ENCODE data around the gene ATIC.

The ATIC gene

DNA sequence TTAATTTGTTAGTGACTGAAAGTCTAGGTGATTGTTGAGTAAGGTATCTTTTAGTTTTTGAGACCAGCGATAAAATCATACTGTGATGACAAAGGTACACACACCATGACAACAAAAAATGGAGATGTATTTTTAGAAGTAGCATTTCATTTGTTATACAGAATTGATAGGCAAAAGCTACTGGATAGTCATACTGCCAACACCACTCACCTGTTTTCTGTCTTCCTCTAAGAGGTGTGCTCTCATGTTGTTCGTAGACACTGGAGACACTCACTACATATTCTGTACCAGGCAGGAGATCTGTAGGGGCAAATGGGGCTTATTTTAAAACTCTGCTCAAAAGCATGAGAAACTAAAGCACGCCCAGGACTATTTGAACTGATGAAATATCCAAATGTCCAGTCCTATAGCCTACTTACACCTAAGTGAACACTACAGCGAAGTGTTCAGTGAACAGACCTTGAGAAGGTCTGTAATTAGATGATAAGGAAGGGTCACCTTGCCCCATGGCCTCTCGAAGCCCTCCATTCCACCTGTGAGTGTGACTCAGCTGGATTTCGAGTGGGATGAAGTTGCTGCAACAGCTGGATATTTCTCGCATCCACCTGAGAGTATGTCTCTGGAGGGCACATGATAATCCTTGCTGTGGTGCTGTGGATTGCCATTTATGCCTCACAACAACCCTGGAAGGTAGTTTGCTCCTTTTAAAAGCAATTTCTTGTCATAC lies 76.3 kb downstream of the ATIC start:
- Histone ChIP-seq H3K9me3 (ENCODE audit: severe bottlenecking) (no peaks in the 10 kb centered on the region), H3K27me3 (ENCODE audit: insufficient read depth, low read depth, severe bottlenecking) (no peaks in the 10 kb centered on the region), H3K36me3 (no peaks in the 10 kb centered on the region), H3K4me3 (ENCODE audit: low read depth, low read length) (no peak overlapping the region), H3K27ac (no peak overlapping the region)
- TF ChIP-seq, protein P1, sequence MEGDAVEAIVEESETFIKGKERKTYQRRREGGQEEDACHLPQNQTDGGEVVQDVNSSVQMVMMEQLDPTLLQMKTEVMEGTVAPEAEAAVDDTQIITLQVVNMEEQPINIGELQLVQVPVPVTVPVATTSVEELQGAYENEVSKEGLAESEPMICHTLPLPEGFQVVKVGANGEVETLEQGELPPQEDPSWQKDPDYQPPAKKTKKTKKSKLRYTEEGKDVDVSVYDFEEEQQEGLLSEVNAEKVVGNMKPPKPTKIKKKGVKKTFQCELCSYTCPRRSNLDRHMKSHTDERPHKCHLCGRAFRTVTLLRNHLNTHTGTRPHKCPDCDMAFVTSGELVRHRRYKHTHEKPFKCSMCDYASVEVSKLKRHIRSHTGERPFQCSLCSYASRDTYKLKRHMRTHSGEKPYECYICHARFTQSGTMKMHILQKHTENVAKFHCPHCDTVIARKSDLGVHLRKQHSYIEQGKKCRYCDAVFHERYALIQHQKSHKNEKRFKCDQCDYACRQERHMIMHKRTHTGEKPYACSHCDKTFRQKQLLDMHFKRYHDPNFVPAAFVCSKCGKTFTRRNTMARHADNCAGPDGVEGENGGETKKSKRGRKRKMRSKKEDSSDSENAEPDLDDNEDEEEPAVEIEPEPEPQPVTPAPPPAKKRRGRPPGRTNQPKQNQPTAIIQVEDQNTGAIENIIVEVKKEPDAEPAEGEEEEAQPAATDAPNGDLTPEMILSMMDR (IDR thresholded peaks at IDR 0.05; ENCODE audit: low read depth, low read length): no peak
- no peak for DNase-seq

DNA sequence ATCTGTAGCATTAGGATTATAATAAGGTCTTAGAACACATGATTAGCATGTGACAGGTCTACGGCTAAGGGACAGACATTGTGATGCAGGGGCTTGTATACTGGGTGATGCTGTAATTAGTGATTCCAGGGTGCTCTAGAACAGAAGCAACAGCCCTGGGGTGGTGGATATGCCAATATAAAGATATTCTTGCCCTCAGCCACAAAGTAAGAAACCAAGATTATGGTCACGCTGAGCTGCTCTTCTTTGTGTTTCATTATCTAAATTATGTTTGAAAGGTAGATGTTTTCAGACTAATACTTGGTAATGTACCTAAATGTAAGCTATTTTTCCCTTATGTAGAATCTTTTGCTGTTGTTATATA lies 78.7 kb downstream of the ATIC start:
- no peaks in the 10 kb centered on the region for H3K9me3 ChIP-seq (ENCODE audit: severe bottlenecking)
- TF ChIP-seq, protein P1 (IDR thresholded peaks at IDR 0.05; ENCODE audit: low read depth, low read length): no peak
- no peak for DNase-seq
- no peaks in the 10 kb centered on the region for H3K27me3 ChIP-seq (ENCODE audit: insufficient read depth, low read depth, severe bottlenecking)
- H3K27ac ChIP-seq: no peak overlapping the region
- H3K4me3 ChIP-seq (ENCODE audit: low read depth, low read length): no peak overlapping the region
- no peaks in the 10 kb centered on the region for H3K36me3 ChIP-seq

DNA sequence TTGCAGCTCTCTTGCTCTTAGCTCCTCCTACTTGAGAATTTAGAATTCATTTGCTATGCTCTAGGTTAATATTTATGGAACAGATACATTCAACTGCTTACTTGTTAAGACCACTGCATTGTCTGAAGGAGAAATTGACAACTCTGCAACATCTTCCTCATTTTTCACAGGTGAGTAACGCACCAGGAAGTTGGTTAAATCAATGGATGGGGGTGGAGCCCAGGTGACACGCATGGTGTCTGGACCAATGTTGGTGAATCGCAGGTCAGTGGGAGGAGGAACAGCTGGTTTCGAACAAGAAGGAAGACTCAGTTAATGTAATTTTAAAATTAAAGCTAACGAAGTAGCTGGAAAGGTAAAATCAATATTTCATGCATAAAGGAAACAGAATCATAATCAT lies 79.7 kb downstream of the ATIC start:
- TF ChIP-seq, protein P1 (IDR thresholded peaks at IDR 0.05; ENCODE audit: low read depth, low read length): no peak
- Histone ChIP-seq H3K4me3 (ENCODE audit: low read depth, low read length) (no peak overlapping the region), H3K9me3 (ENCODE audit: severe bottlenecking) (no peaks in the 10 kb centered on the region), H3K27me3 (ENCODE audit: insufficient read depth, low read depth, severe bottlenecking) (no peaks in the 10 kb centered on the region), H3K27ac (no peak overlapping the region), H3K36me3 (no peaks in the 10 kb centered on the region)
- DNase-seq: no peak

DNA sequence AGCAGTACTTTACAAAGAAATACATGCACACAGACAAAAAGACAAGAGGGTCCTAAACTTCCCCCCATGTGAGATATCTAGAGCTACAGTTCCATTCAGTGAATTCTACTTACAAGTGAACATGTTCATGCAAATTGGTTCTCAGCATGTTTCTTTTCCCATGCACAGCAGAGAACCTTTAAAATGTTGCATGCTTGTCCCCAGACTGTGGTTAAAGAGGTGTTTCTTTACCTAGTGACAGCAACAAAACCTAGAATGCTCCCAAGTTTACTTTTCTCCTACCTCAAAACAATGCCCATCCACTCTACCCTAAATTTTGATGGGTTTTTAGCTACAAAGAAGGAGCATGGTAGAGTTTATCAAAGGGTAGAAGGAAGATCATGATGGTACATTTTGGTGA lies 80.3 kb downstream of the ATIC start:
- no peaks in the 10 kb centered on the region for H3K36me3 ChIP-seq

DNA sequence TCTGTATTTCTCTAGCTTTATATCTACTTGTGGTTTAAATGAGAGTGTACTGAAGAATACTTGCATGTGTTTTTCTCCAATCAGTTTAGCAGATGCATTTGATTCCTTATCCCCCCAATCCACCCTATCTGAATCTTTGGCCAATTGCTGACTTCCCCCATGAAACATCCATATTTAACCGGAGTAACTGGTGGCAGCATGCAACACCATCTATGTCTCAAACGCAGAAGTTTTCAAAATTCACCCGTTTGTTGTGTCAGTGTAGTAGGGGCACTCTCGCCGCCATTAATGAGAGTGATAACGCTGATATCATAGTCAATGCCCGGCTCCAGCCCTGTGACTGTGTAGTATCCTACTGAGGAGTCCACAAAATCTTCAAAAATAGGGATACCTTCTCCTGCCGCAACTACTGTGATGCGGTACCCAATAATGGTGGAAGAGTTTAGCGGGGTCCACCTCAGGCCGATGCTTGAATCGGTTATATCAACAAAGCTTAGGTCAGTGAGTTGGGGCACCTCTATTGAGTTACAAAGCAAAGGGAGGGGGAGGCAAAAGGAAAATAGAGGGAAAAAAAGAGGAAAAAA lies 80.9 kb downstream of the ATIC start:
- H3K4me3 ChIP-seq (ENCODE audit: low read depth, low read length): no peak overlapping the region
- H3K9me3 ChIP-seq (ENCODE audit: severe bottlenecking): no peaks in the 10 kb centered on the region
- H3K36me3 ChIP-seq: no peaks in the 10 kb centered on the region
- TF ChIP-seq, protein P1 (IDR thresholded peaks at IDR 0.05; ENCODE audit: low read depth, low read length): no peak
- no peak for DNase-seq
- H3K27me3 ChIP-seq (ENCODE audit: insufficient read depth, low read depth, severe bottlenecking): no peaks in the 10 kb centered on the region
- H3K27ac ChIP-seq: no peak overlapping the region

More for the DNA sequence above, 80.3 kb downstream of the ATIC start:
- TF ChIP-seq, protein P1 (IDR thresholded peaks at IDR 0.05; ENCODE audit: low read depth, low read length): no peak
- Histone ChIP-seq H3K27ac (no peak overlapping the region), H3K4me3 (ENCODE audit: low read depth, low read length) (no peak overlapping the region), H3K9me3 (ENCODE audit: severe bottlenecking) (no peaks in the 10 kb centered on the region), H3K27me3 (ENCODE audit: insufficient read depth, low read depth, severe bottlenecking) (no peaks in the 10 kb centered on the region)
- DNase-seq: no peak
